ENCODE data around the gene ASXL3.
A peak's percentile ranks its signal among the peaks of the same experiment; 100 is the strongest.

Gene ASXL3

DNA sequence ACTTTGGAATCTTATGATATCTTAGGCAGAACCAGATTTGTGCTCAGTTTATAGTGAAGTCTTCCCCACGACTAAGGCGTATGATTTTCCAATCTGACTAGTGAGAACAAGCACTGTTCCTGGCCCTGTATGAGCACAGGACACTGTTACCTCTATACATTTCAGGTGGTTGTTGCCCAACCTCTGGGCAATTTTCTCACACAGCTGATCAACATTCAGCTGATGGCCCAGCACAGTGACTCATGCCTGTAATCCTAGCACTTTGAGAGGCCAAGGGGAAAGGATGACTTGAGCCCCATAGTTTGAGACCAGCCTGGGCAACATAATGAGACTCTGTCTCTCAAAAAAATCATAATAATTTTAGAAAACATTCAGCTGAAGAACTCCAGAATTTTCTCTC lies 119.5 kb downstream of the ASXL3 start:
- Histone ChIP-seq H4K91ac (ENCODE audit: low read length) (no peak overlapping the region), H2BK120ac (ENCODE audit: low read depth, low read length) (no peak overlapping the region), H3K27me3 (ENCODE audit: control insufficient read depth in 1 of 2, insufficient read depth in 1 of 2, low read length in 2 of 2) (no peaks in the 10 kb centered on the region), H3K36me3 (ENCODE audit: control insufficient read depth in 1 of 2, insufficient read depth in 2 of 2, low read depth in 1 of 2, low read length in 2 of 2) (no peaks in the 10 kb centered on the region), H3K9ac (ENCODE audit: low read length) (no peak overlapping the region), H2BK15ac (ENCODE audit: low read depth, poor library complexity, severe bottlenecking) (no peak overlapping the region), H3K14ac (ENCODE audit: low read length in 2 of 2) (no peak overlapping the region), H3K4me3 (ENCODE audit: insufficient read depth in 1 of 2, low read depth in 1 of 2, low read length in 2 of 2) (no peak overlapping the region), H3K9me3 (ENCODE audit: control insufficient read depth, low read length) (no peaks in the 10 kb centered on the region), H2BK5ac (ENCODE audit: low read depth, low read length, poor library complexity, severe bottlenecking) (no peak overlapping the region), H3K4ac (ENCODE audit: low read depth in 1 of 2, low read length in 2 of 2) (no peak overlapping the region), H3K27ac (ENCODE audit: low read length, poor library complexity, severe bottlenecking) (no peak overlapping the region), H3K4me2 (ENCODE audit: low read length, poor library complexity, severe bottlenecking) (no peak overlapping the region), H2AK5ac (ENCODE audit: low read length, severe bottlenecking) (no peak overlapping the region), H3K18ac (ENCODE audit: low read depth in 1 of 2, low read length in 2 of 2) (no peak overlapping the region), H3K23ac (ENCODE audit: low read length in 2 of 2) (no peak overlapping the region), H2AFZ (ENCODE audit: low read depth, low read length) (no peak overlapping the region), H2BK12ac (ENCODE audit: low read length in 2 of 2) (no peak overlapping the region), H3K79me1 (replicated peaks; ENCODE audit: low read length, poor library complexity, severe bottlenecking) (no peaks in the 10 kb centered on the region), H4K8ac (ENCODE audit: low read length) (no peak overlapping the region), H3K4me1 (ENCODE audit: control insufficient read depth, insufficient read depth, low read depth, low read length) (no peaks in the 10 kb centered on the region)
- 94% methylated on average over 1 of the region's 2 CpGs for WGBS
- peak; percentile 21 for DNase-seq

DNA sequence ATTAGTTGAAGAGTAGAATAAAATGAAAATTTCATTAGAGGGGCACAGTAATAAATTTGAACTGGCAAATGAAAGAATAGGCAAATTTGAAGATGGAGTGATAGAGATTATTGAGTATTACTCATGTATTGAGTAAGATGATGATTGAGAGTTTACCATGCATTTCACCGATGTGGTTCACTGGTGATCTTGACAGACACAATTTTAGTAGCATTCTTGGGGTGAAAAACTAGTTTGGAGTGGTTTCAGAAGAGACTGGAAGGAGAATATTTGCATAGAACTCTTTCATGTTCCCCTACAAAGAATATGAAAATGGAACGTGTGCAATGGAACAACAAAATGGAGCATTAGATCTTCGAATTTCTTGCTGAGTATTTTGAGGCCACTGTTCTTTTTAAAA lies 121.4 kb downstream of the ASXL3 start:
- 97% methylated on average over 3 of the region's 3 CpGs for WGBS
- no peak overlapping the region for H3K4me2 ChIP-seq (ENCODE audit: low read length, poor library complexity, severe bottlenecking)

DNA sequence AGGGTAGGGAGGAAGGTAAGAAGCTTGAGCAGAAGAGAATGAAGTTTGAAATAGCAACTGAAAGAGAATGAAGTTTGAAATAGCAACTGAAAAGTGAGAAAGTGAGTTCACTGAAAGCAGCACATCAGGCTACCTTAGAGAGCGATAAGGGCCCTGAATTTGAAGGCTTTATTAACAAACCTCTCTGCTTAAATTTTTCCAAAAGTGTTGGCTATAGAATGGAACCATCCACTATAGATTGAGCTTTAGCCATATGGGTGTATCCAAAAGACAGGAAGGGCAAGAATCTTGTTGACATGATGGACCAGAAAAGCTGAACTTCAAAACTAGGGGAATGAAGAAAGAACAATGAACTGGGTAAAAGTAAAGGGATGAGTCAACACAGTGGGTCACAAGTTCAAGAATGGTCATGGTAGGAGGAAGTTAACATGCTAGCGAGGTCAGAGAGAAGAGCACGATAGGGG lies 122.5 kb downstream of the ASXL3 start:
- Histone ChIP-seq H3K4me3 (ENCODE audit: insufficient read depth in 1 of 2, low read depth in 1 of 2, low read length in 2 of 2) (no peak overlapping the region), H3K9me3 (ENCODE audit: control insufficient read depth, low read length) (no peaks in the 10 kb centered on the region), H3K27me3 (ENCODE audit: control insufficient read depth in 1 of 2, insufficient read depth in 1 of 2, low read length in 2 of 2) (no peaks in the 10 kb centered on the region), H2AFZ (ENCODE audit: low read depth, low read length) (no peak overlapping the region), H2BK12ac (ENCODE audit: low read length in 2 of 2) (no peak overlapping the region), H3K4me1 (ENCODE audit: control insufficient read depth, insufficient read depth, low read depth, low read length) (no peaks in the 10 kb centered on the region), H3K18ac (ENCODE audit: low read depth in 1 of 2, low read length in 2 of 2) (no peak overlapping the region), H3K4me2 (ENCODE audit: low read length, poor library complexity, severe bottlenecking) (no peak overlapping the region), H3K9ac (ENCODE audit: low read length) (no peak overlapping the region), H3K79me1 (replicated peaks; ENCODE audit: low read length, poor library complexity, severe bottlenecking) (no peaks in the 10 kb centered on the region), H4K8ac (ENCODE audit: low read length) (no peak overlapping the region), H2AK5ac (ENCODE audit: low read length, severe bottlenecking) (no peak overlapping the region), H3K4ac (ENCODE audit: low read depth in 1 of 2, low read length in 2 of 2) (no peak overlapping the region), H4K91ac (ENCODE audit: low read length) (no peak overlapping the region), H3K27ac (ENCODE audit: low read length, poor library complexity, severe bottlenecking) (no peak overlapping the region), H3K36me3 (ENCODE audit: control insufficient read depth in 1 of 2, insufficient read depth in 2 of 2, low read depth in 1 of 2, low read length in 2 of 2) (no peaks in the 10 kb centered on the region), H2BK120ac (ENCODE audit: low read depth, low read length) (no peak overlapping the region), H2BK15ac (ENCODE audit: low read depth, poor library complexity, severe bottlenecking) (no peak overlapping the region), H2BK5ac (ENCODE audit: low read depth, low read length, poor library complexity, severe bottlenecking) (no peak overlapping the region), H3K14ac (ENCODE audit: low read length in 2 of 2) (no peak overlapping the region), H3K23ac (ENCODE audit: low read length in 2 of 2) (no peak overlapping the region)
- DNase-seq: no peak
- no CpG with 5 or more reads among the region's 3 CpGs for WGBS

More for the DNA sequence above, 121.4 kb downstream of the ASXL3 start:
- H3K9me3 ChIP-seq (ENCODE audit: control insufficient read depth, low read length): no peaks in the 10 kb centered on the region
- no peak overlapping the region for H3K9ac ChIP-seq (ENCODE audit: low read length)
- H3K79me1 ChIP-seq (replicated peaks; ENCODE audit: low read length, poor library complexity, severe bottlenecking): no peaks in the 10 kb centered on the region
- H3K4me3 ChIP-seq (ENCODE audit: insufficient read depth in 1 of 2, low read depth in 1 of 2, low read length in 2 of 2): no peak overlapping the region
- H3K23ac ChIP-seq (ENCODE audit: low read length in 2 of 2): no peak overlapping the region
- no peaks in the 10 kb centered on the region for H3K36me3 ChIP-seq (ENCODE audit: control insufficient read depth in 1 of 2, insufficient read depth in 2 of 2, low read depth in 1 of 2, low read length in 2 of 2)
- H2BK12ac ChIP-seq (ENCODE audit: low read length in 2 of 2): no peak overlapping the region
- H3K14ac ChIP-seq (ENCODE audit: low read length in 2 of 2): no peak overlapping the region
- H3K18ac ChIP-seq (ENCODE audit: low read depth in 1 of 2, low read length in 2 of 2): no peak overlapping the region
- H3K27ac ChIP-seq (ENCODE audit: low read length, poor library complexity, severe bottlenecking): no peak overlapping the region
- H2BK15ac ChIP-seq (ENCODE audit: low read depth, poor library complexity, severe bottlenecking): no peak overlapping the region
- no peak overlapping the region for H2BK5ac ChIP-seq (ENCODE audit: low read depth, low read length, poor library complexity, severe bottlenecking)
- no peak overlapping the region for H4K8ac ChIP-seq (ENCODE audit: low read length)
- H2AFZ ChIP-seq (ENCODE audit: low read depth, low read length): no peak overlapping the region
- H3K4ac ChIP-seq (ENCODE audit: low read depth in 1 of 2, low read length in 2 of 2): no peak overlapping the region
- no peak for DNase-seq
- no peaks in the 10 kb centered on the region for H3K4me1 ChIP-seq (ENCODE audit: control insufficient read depth, insufficient read depth, low read depth, low read length)
- no peaks in the 10 kb centered on the region for H3K27me3 ChIP-seq (ENCODE audit: control insufficient read depth in 1 of 2, insufficient read depth in 1 of 2, low read length in 2 of 2)
- H4K91ac ChIP-seq (ENCODE audit: low read length): no peak overlapping the region
- H2BK120ac ChIP-seq (ENCODE audit: low read depth, low read length): no peak overlapping the region
- H2AK5ac ChIP-seq (ENCODE audit: low read length, severe bottlenecking): no peak overlapping the region

DNA sequence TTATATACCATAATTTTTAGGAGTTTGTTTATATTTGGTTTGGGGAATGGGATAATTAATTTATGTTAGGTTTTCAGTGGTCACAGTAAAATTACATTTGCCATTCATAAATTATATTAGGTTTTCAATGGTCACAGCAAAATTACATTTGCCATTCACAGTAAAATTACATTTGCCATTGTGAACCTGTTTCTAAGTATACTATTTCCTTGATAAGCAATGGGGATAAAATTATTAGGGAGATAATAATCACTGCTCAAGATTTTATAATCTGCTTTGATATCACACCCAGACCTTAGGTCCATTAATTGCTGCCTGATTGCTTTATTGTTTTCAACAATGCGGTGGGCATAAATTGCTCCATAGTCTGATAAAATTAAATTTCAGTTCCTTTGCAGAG lies 124.6 kb downstream of the ASXL3 start:
- Histone ChIP-seq H2BK15ac (ENCODE audit: low read depth, poor library complexity, severe bottlenecking) (no peak overlapping the region), H2AK5ac (ENCODE audit: low read length, severe bottlenecking) (no peak overlapping the region), H3K4me1 (ENCODE audit: control insufficient read depth, insufficient read depth, low read depth, low read length) (no peaks in the 10 kb centered on the region), H3K4me3 (ENCODE audit: insufficient read depth in 1 of 2, low read depth in 1 of 2, low read length in 2 of 2) (no peak overlapping the region), H3K79me1 (replicated peaks; ENCODE audit: low read length, poor library complexity, severe bottlenecking) (no peaks in the 10 kb centered on the region), H3K4me2 (ENCODE audit: low read length, poor library complexity, severe bottlenecking) (no peak overlapping the region), H4K8ac (ENCODE audit: low read length) (no peak overlapping the region), H2AFZ (ENCODE audit: low read depth, low read length) (no peak overlapping the region), H3K9ac (ENCODE audit: low read length) (no peak overlapping the region), H3K27ac (ENCODE audit: low read length, poor library complexity, severe bottlenecking) (no peak overlapping the region), H2BK120ac (ENCODE audit: low read depth, low read length) (no peak overlapping the region), H4K91ac (ENCODE audit: low read length) (no peak overlapping the region), H3K4ac (ENCODE audit: low read depth in 1 of 2, low read length in 2 of 2) (no peak overlapping the region), H3K9me3 (ENCODE audit: control insufficient read depth, low read length) (no peaks in the 10 kb centered on the region), H3K14ac (ENCODE audit: low read length in 2 of 2) (no peak overlapping the region), H3K36me3 (ENCODE audit: control insufficient read depth in 1 of 2, insufficient read depth in 2 of 2, low read depth in 1 of 2, low read length in 2 of 2) (no peaks in the 10 kb centered on the region), H3K18ac (ENCODE audit: low read depth in 1 of 2, low read length in 2 of 2) (no peak overlapping the region), H3K27me3 (ENCODE audit: control insufficient read depth in 1 of 2, insufficient read depth in 1 of 2, low read length in 2 of 2) (no peaks in the 10 kb centered on the region), H2BK5ac (ENCODE audit: low read depth, low read length, poor library complexity, severe bottlenecking) (no peak overlapping the region), H3K23ac (ENCODE audit: low read length in 2 of 2) (no peak overlapping the region), H2BK12ac (ENCODE audit: low read length in 2 of 2) (no peak overlapping the region)
- no peak for DNase-seq
- 100% methylated on average over 1 of the region's 1 CpG for WGBS

Data from mesenchymal stem cell (in vitro differentiated cells and primary cell).